ENCODE measurements around the gene C4BPB. TPM values are rescaled to one million over a fixed set of nuclear protein-coding genes. Genes with fewer than 3 reads are reported as not detected.
"Not testable (repeated sequence)": the region's sequence is repeated elsewhere in the genome, so short reads cannot be mapped to it uniquely, and the experiment has no call there.

Gene C4BPB, protein sequence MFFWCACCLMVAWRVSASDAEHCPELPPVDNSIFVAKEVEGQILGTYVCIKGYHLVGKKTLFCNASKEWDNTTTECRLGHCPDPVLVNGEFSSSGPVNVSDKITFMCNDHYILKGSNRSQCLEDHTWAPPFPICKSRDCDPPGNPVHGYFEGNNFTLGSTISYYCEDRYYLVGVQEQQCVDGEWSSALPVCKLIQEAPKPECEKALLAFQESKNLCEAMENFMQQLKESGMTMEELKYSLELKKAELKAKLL
- not detected for polyA plus RNA-seq (2013, experiment 1 of 4)
- polyA plus RNA-seq (2013, experiment 2 of 4), result not detected
- not detected for polyA plus RNA-seq (2013, experiment 3 of 4)
- polyA plus RNA-seq (2013, experiment 4 of 4), result not detected

DNA sequence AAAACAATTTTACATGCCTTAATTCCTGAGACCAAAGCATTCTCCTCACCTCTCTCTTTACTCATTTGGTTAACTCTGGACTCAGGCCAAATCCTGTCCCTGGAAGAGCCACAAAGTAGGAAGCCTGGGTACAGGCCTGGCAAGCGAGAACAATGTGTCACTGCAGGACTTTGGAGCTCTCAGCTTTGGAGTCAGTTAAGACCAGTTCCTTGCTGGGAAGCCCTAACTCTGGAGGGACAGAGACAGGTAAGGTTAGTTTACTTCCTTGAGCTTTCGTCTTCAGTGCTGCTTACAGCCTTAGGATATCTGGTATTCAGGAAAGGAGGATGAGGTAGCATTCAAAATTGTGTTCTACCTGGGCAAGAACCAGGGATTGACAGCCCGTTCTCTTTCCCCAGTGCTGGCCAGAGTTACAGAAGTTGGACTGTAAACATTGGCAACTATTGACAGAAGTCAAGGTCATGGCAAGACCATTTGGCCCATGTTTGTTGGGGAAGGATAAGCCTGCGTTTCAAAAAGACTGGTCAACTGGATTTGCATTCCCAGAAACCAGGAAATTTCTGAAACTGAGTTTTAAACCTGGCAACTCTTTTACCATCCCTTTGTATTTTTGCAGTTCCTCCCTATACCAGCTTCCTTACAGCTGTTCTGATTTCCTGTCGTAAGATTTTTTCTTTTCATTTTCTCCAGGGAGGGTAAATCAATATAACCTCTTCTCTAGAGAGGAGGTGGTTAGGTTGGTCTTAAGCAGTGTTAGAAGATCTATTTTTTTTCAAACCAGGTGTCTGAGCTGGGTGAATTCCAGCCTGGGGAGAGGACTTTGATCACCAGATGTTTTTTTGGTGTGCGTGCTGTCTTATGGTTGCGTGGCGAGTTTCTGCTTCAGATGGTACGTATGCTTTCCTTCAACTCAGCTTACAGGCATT, at the start of gene C4BPB:
Gene C4BPB (plus strand): TSS at position 160 of the 926 bp plus-strand sequence. CDS start 672 bp downstream, at position 832.
- Histone ChIP-seq H3K9me3 (ENCODE audit: control insufficient read depth, low read length) (no peaks in the 10 kb centered on the region), H3K27me3 (ENCODE audit: control insufficient read depth, insufficient read depth, low read length, poor library complexity, severe bottlenecking) (no peaks in the 10 kb centered on the region), H3K27ac (ENCODE audit: insufficient read depth, low read depth, low read length, poor library complexity, severe bottlenecking) (no peak within 1 kb of the TSS), H3K4me3 (ENCODE audit: insufficient read depth, low read depth, low read length) (no peak within 1 kb of the TSS), H3K36me3 (ENCODE audit: control insufficient read depth, insufficient read depth, low read length) (no peaks in the 10 kb centered on the region), H3K4me1 (ENCODE audit: control insufficient read depth, insufficient read depth, low read length) (no peaks in the 10 kb centered on the region)
- WGBS, 2 experiments, result 91 to 92% methylated on average over 8 to 9 of the region's 9 CpGs

DNA sequence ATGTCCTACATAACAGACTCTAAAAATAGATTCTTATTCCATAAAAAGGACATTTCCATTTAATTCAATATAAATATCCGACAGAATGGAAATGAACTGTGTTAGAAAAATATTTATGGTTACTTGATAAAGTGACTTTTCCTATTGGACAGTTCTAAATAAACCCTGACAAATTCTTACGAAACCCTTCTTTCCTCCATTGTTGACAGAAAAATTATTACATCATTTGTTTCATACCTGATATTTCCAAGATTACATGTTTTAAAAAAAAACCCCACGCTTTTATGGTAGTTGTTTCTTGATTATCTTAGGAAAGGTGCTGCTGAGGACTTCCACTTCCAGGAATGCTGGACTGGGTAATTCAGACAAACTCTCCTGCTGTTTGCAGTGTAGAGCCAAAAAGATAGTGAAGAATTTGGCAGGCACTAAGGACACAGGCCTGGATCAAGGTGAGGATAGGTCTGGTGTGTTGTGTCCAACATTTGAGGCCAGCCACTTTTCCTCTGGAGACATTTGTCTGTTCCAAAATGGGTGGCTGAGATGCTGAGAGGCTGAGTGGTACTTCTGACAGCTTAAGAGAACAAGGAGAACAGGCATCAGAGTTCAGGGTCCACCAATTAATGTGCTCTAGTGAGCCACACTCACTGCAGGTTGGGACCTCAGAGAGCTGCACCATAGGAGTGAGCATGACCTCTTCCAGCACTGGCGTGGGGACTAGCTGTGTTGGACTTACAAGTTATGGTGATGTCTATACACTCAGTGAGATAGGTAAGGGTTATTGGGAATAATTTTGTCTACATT, 49.1 kb upstream of the C4BPB start:
- H3K4me3 ChIP-seq (ENCODE audit: insufficient read depth, low read depth, low read length), result no peak overlapping the region

DNA sequence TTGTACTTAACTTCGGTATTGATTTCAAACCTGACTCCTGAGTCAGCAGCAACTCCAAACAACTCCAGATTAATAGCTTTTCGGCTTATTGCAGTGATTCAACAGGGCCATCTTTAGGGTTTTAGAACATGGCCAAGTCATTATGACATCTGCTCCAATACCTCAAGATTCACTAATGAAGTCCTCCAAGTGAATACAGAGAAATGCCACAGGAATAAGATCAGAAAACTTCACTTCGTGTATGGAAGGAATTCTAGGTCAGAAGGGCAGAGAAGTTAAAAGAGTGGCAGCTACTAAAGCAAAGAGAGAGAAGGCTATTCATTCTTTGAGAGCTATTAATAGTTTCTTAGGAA, 48.5 kb upstream of the C4BPB start:
- Histone ChIP-seq H3K36me3 (ENCODE audit: control insufficient read depth, insufficient read depth, low read length) (no peaks in the 10 kb centered on the region), H3K27ac (ENCODE audit: insufficient read depth, low read depth, low read length, poor library complexity, severe bottlenecking) (no peak overlapping the region), H3K4me1 (ENCODE audit: control insufficient read depth, insufficient read depth, low read length) (no peaks in the 10 kb centered on the region), H3K27me3 (ENCODE audit: control insufficient read depth, insufficient read depth, low read length, poor library complexity, severe bottlenecking) (peaks cover 6% of the 10 kb centered on the region), H3K4me3 (ENCODE audit: insufficient read depth, low read depth, low read length) (no peak overlapping the region), H3K9me3 (ENCODE audit: control insufficient read depth, low read length) (no peaks in the 10 kb centered on the region)
- WGBS, 2 experiments, result 84 to 87% methylated on average over 3 of the region's 3 CpGs

More for the DNA sequence above, 49.1 kb upstream of the C4BPB start:
- no peak overlapping the region for H3K27ac ChIP-seq (ENCODE audit: insufficient read depth, low read depth, low read length, poor library complexity, severe bottlenecking)
- H3K36me3 ChIP-seq (ENCODE audit: control insufficient read depth, insufficient read depth, low read length), result no peaks in the 10 kb centered on the region
- 92 to 95% methylated on average over 3 to 4 of the region's 4 CpGs for WGBS, 2 experiments
- no peaks in the 10 kb centered on the region for H3K4me1 ChIP-seq (ENCODE audit: control insufficient read depth, insufficient read depth, low read length)
- H3K9me3 ChIP-seq (ENCODE audit: control insufficient read depth, low read length), result no peaks in the 10 kb centered on the region
- H3K27me3 ChIP-seq (ENCODE audit: control insufficient read depth, insufficient read depth, low read length, poor library complexity, severe bottlenecking), result peaks cover 6% of the 10 kb centered on the region

DNA sequence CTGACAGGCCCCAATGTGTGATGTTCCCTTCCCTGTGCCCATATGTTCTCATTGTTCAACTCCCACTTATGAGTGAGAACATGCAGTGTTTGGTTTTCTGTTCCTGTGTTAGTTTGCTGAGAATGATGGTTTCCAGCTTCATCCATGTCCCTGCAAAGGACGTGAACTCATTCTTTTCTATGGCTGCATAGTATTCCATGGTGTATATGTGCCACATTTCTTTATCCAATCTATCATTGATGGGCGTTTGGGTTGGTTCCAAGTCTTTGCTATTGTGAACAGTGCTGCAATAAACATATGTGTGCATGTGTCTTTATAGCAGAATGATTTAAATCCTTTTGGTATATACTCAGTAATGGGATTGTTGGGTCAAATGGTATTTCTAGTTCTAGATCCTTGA, 47.3 kb upstream of the C4BPB start:
- not testable (repeated sequence) for H3K4me1 ChIP-seq (ENCODE audit: control insufficient read depth, insufficient read depth, low read length); H3K9me3 ChIP-seq (ENCODE audit: control insufficient read depth, low read length); H3K36me3 ChIP-seq (ENCODE audit: control insufficient read depth, insufficient read depth, low read length); H3K27me3 ChIP-seq (ENCODE audit: control insufficient read depth, insufficient read depth, low read length, poor library complexity, severe bottlenecking); H3K27ac ChIP-seq (ENCODE audit: insufficient read depth, low read depth, low read length, poor library complexity, severe bottlenecking); H3K4me3 ChIP-seq (ENCODE audit: insufficient read depth, low read depth, low read length)
- WGBS, 2 experiments, result 80 to 100% methylated on average over 1 to 2 of the region's 2 CpGs

DNA sequence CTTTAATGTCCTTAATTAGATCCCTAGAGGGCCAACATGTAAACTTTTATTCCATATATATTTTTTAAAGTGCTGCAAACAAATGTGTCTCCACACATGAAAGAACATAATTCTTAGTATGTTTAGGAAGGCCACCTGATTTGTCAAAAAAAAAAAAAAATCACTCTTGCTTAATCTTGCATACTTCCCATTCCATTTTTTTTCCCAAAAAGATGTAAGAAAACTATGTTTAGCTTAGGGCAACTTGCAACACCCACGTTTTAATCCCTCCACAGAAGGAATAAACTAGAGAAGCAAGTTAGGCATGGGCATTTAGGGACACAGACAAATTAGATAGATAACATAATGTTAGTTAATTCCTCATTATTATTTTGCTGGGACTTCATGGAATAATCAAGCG, 43.2 kb upstream of the C4BPB start:
- H3K4me1 ChIP-seq (ENCODE audit: control insufficient read depth, insufficient read depth, low read length), result peaks cover 7% of the 10 kb centered on the region
- 98 to 100% methylated on average over 1 to 2 of the region's 2 CpGs for WGBS, 2 experiments
- no peak overlapping the region for H3K4me3 ChIP-seq (ENCODE audit: insufficient read depth, low read depth, low read length)
- no peak overlapping the region for H3K27ac ChIP-seq (ENCODE audit: insufficient read depth, low read depth, low read length, poor library complexity, severe bottlenecking)
- no peaks in the 10 kb centered on the region for H3K36me3 ChIP-seq (ENCODE audit: control insufficient read depth, insufficient read depth, low read length)
- no peaks in the 10 kb centered on the region for H3K27me3 ChIP-seq (ENCODE audit: control insufficient read depth, insufficient read depth, low read length, poor library complexity, severe bottlenecking)
- H3K9me3 ChIP-seq (ENCODE audit: control insufficient read depth, low read length), result no peaks in the 10 kb centered on the region

DNA sequence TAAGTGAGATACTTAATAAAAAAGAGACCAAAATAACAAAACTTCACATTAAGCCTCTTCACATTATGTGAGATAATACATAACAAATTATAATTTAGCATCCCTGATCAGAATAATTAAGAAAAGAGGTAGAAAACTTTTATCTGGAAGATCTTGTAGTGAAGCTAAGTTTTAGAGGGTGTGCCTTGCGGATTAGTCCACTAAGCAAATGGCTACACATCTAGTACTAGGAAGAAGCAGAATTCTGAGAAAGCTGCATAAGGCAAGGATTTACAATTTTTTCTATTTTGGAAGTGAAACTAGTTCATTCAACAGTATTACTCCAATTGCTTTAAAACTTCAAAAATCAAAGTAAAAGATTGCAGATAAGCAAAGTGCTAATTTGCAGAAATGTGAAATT, 41.2 kb upstream of the C4BPB start:
- Histone ChIP-seq H3K27me3 (ENCODE audit: control insufficient read depth, insufficient read depth, low read length, poor library complexity, severe bottlenecking) (no peaks in the 10 kb centered on the region), H3K27ac (ENCODE audit: insufficient read depth, low read depth, low read length, poor library complexity, severe bottlenecking) (no peak overlapping the region), H3K36me3 (ENCODE audit: control insufficient read depth, insufficient read depth, low read length) (no peaks in the 10 kb centered on the region), H3K4me3 (ENCODE audit: insufficient read depth, low read depth, low read length) (no peak overlapping the region), H3K4me1 (ENCODE audit: control insufficient read depth, insufficient read depth, low read length) (peaks cover 7% of the 10 kb centered on the region), H3K9me3 (ENCODE audit: control insufficient read depth, low read length) (no peaks in the 10 kb centered on the region)
- 86 to 100% methylated on average over 1 of the region's 1 CpG for WGBS, 2 experiments

DNA sequence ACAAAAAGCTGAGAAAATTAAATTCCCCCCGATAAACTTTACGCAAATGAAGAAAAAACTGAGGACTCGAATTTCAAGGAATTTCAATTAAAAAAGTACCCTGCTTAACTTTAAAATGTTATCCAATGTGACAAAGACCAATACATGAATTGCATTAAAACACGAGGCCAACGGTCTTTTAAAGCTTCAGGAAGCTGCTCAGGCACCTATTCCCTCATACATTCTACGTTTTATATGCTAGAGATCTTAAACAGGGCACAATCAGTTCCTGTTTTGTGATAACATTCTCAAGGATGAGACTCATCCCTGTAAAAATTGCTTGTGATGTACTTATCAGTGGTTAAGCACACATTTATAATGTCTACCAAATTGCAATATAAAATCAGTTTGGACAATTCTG, 40.6 kb upstream of the C4BPB start:
- H3K27ac ChIP-seq (ENCODE audit: insufficient read depth, low read depth, low read length, poor library complexity, severe bottlenecking), result no peak overlapping the region
- no peak overlapping the region for H3K4me3 ChIP-seq (ENCODE audit: insufficient read depth, low read depth, low read length)
- 82 to 84% methylated on average over 6 of the region's 6 CpGs for WGBS, 2 experiments
- H3K4me1 ChIP-seq (ENCODE audit: control insufficient read depth, insufficient read depth, low read length), result peaks cover 7% of the 10 kb centered on the region
- no peaks in the 10 kb centered on the region for H3K36me3 ChIP-seq (ENCODE audit: control insufficient read depth, insufficient read depth, low read length)
- H3K9me3 ChIP-seq (ENCODE audit: control insufficient read depth, low read length), result no peaks in the 10 kb centered on the region
- H3K27me3 ChIP-seq (ENCODE audit: control insufficient read depth, insufficient read depth, low read length, poor library complexity, severe bottlenecking), result no peaks in the 10 kb centered on the region

DNA sequence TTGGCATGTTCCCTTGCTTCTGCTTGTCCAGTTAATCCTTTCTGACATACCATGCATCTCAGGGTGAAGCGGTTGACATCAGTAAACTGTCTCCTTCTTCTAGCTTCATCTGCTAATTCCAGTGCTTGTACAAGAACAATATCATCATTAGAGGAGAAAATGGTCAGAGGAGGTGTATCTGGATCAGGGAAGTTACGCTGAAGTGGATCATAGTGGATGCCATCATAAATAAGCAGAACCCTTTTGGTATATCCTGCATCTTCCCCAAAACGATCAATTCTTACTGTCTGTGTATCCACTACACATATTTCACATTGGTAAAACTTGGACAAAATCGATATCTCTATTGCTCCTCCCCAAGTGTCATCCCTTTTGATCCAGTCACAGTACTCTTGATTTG, 39.6 kb upstream of the C4BPB start:
- Histone ChIP-seq H3K27ac (ENCODE audit: insufficient read depth, low read depth, low read length, poor library complexity, severe bottlenecking) (no peak overlapping the region), H3K36me3 (ENCODE audit: control insufficient read depth, insufficient read depth, low read length) (no peaks in the 10 kb centered on the region), H3K4me3 (ENCODE audit: insufficient read depth, low read depth, low read length) (no peak overlapping the region), H3K4me1 (ENCODE audit: control insufficient read depth, insufficient read depth, low read length) (peaks cover 7% of the 10 kb centered on the region), H3K9me3 (ENCODE audit: control insufficient read depth, low read length) (no peaks in the 10 kb centered on the region), H3K27me3 (ENCODE audit: control insufficient read depth, insufficient read depth, low read length, poor library complexity, severe bottlenecking) (peaks cover 7% of the 10 kb centered on the region)
- 94 to 96% methylated on average over 4 of the region's 4 CpGs for WGBS, 2 experiments

DNA sequence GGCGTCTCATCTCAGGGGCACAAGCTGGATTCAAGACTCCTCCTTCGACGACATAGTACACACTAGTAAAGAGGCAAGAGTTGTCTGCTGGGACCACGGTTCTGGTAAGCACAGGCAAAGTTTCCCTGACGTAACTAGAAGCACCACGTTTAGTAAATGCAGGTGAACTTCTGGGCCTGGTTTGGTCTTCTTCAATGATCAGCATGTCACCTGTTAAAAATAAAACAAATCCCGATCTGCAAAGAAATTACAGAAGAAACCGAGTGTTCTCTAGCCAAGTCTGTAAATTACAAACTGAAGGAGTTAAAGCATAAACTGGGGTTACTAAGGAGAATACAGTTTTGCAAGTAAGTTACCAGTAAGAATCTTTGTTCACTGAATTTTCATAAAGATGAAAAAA, 39.1 kb upstream of the C4BPB start:
- Histone ChIP-seq H3K4me3 (ENCODE audit: insufficient read depth, low read depth, low read length) (peak overlapping the region; percentile 97), H3K9me3 (ENCODE audit: control insufficient read depth, low read length) (no peaks in the 10 kb centered on the region), H3K27me3 (ENCODE audit: control insufficient read depth, insufficient read depth, low read length, poor library complexity, severe bottlenecking) (peaks cover 7% of the 10 kb centered on the region), H3K27ac (ENCODE audit: insufficient read depth, low read depth, low read length, poor library complexity, severe bottlenecking) (no peak overlapping the region), H3K36me3 (ENCODE audit: control insufficient read depth, insufficient read depth, low read length) (no peaks in the 10 kb centered on the region), H3K4me1 (ENCODE audit: control insufficient read depth, insufficient read depth, low read length) (peaks cover 7% of the 10 kb centered on the region)
- 80% methylated on average over 8 of the region's 8 CpGs for WGBS, 2 experiments

All from ectodermal cell (in vitro differentiated cells).